Measurements from ENCODE around the gene PRPS1.

The PRPS1 gene

GRCh38 chrX:107691024-107691448, 62.7 kb downstream of the PRPS1 start:
- Histone ChIP-seq H3K27ac (no peak overlapping the region), H3K4me3 (no peak overlapping the region)

DNA sequence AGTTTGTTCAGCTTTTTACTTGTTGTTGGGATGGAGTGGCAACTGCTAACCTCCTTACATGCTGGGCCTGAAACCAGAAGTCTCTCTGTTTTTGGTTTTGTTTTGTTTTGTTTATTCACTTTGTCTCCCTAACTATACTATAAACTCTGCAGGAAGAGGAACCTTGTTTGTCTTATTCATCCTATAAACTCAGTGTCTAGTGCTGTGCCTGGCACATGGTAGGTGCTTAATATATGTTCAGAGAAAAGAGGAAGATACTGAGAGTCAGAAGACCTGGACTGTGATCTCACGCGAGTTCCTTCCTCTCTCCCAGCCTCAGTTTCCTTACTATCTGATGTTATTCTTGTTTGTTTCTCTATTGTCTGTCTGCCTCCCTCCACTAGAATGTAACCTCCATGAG, 71.3 kb downstream of the PRPS1 start:
- Histone ChIP-seq H3K4me3 (no peak overlapping the region), H3K27ac (no peak overlapping the region)

GRCh38 chrX:107700317-107700774, 72.0 kb downstream of the PRPS1 start:
- peak overlapping the region in 5 of 21 experiments; percentile 21 to 52 (median 33) for H3K27ac ChIP-seq
- H3K4me3 ChIP-seq: no peak overlapping the region
